ENCODE data around the gene ZNF804B.

DNA sequence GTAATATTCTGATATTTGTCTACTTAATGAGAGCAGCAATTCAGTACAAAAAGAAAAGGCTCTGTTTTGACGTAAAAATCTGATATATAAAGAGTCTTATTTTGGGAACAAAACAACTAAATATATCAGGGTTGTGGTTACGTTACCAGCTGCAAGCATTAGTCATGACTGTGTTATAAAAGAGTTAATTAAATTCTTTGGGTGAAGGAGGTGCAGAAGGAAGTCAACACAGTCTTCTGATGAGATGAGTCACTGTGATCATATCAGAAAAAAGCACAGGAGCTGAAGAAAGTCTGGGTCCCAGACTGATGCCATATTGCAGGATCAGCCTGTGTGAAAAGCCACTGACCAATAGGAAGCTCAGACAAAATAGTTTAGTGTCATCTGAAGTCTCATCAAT is 270.4 kb downstream of the ZNF804B start:
- TF ChIP-seq, protein P1, sequence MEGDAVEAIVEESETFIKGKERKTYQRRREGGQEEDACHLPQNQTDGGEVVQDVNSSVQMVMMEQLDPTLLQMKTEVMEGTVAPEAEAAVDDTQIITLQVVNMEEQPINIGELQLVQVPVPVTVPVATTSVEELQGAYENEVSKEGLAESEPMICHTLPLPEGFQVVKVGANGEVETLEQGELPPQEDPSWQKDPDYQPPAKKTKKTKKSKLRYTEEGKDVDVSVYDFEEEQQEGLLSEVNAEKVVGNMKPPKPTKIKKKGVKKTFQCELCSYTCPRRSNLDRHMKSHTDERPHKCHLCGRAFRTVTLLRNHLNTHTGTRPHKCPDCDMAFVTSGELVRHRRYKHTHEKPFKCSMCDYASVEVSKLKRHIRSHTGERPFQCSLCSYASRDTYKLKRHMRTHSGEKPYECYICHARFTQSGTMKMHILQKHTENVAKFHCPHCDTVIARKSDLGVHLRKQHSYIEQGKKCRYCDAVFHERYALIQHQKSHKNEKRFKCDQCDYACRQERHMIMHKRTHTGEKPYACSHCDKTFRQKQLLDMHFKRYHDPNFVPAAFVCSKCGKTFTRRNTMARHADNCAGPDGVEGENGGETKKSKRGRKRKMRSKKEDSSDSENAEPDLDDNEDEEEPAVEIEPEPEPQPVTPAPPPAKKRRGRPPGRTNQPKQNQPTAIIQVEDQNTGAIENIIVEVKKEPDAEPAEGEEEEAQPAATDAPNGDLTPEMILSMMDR (conservative IDR thresholded peaks at IDR 0.05; ENCODE audit: low read depth, low read length), result no peak
- TF ChIP-seq EZH2 (IDR thresholded peaks at IDR 0.05; ENCODE audit: low read length, unreplicated experiment) (no peak), EZH2phosphoT487 (IDR thresholded peaks at IDR 0.05; ENCODE audit: borderline replicate concordance, low read length) (no peak)
